Thyroid gland (tissue), 4 donors: ENCODE results near the gene MED22.

Source experiments
- POLR2A ChIP-seq, 2 donors: fragments of 450-650 bp; IDR thresholded peaks; one replicate each; pipeline ENCODE4 v1.6.1; 2017; ENCODE audit warnings: antibody characterized with exemption in 2 of 2, mild to moderate bottlenecking in 2 of 2, moderate library complexity in 1 of 2
- TF ChIP-seq, protein P1 (sequence below), 6 experiments: fragments of 200-600 bp in 3 of 6; fragments of 450-650 bp in 3 of 6; sonication (generic) in 3 of 6; IDR thresholded peaks; one replicate each; pipeline ENCODE4 v1.5.1; 2016 to 2019; ENCODE audit warnings: antibody characterized with exemption in 6 of 6, mild to moderate bottlenecking in 2 of 6, inconsistent platforms in 1 of 6, moderate library complexity in 1 of 6

- TF ChIP-seq, protein P1, sequence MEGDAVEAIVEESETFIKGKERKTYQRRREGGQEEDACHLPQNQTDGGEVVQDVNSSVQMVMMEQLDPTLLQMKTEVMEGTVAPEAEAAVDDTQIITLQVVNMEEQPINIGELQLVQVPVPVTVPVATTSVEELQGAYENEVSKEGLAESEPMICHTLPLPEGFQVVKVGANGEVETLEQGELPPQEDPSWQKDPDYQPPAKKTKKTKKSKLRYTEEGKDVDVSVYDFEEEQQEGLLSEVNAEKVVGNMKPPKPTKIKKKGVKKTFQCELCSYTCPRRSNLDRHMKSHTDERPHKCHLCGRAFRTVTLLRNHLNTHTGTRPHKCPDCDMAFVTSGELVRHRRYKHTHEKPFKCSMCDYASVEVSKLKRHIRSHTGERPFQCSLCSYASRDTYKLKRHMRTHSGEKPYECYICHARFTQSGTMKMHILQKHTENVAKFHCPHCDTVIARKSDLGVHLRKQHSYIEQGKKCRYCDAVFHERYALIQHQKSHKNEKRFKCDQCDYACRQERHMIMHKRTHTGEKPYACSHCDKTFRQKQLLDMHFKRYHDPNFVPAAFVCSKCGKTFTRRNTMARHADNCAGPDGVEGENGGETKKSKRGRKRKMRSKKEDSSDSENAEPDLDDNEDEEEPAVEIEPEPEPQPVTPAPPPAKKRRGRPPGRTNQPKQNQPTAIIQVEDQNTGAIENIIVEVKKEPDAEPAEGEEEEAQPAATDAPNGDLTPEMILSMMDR (IDR thresholded peaks at IDR 0.05): no peak
- no peak for TF ChIP-seq POLR2A (IDR thresholded peaks at IDR 0.05)
Measured at GRCh38 chr9:133370685-133371084, 22.8 kb upstream of the MED22 start.
